HCT116 (cell line): ENCODE results near the gene ZNF318. TPM values are rescaled to one million over a fixed set of nuclear protein-coding genes. Genes with fewer than 3 reads are reported as not detected.

ENCODE experiments used
- ATAC-seq: fragments of 200-7000 bp; cut with Tn5 transposase; 2 replicates; pipeline ENCODE4 v1.9.1; 2020; ENCODE audit warnings: mild to moderate bottlenecking, moderate library complexity
- BruUV-seq: library from RNA; stranded (reverse); fragments of 400-500 nt; replicated peaks from 2 replicates; lab custom pipeline; 2021; lab: Mats Ljungman, UMichigan
- CTCF ChIA-PET: fragments of 300-600 bp; sonication (Branson Sonifier 250); formaldehyde crosslinking; loops from one replicate; lab custom pipeline; 2021; ENCODE audit warnings: antibody characterized with exemption; lab: Charles Lee
- POLR2A ChIA-PET: fragments of 300-600, 350-600 bp; sonication (Branson Sonifier 250); formaldehyde crosslinking; loops from one replicate; lab custom pipeline; 2021; ENCODE audit warnings: antibody characterized with exemption; lab: Charles Lee
- RAD21 ChIA-PET, 2 experiments: fragments of 300-600 bp; sonication (Branson Sonifier 250); formaldehyde crosslinking; loops; one replicate each; lab custom pipeline; 2023; ENCODE audit warnings: low total read pairs in 2 of 2; ENCODE audit not compliant: uncharacterized antibody in 2 of 2, unreplicated experiment in 2 of 2, low non-redundant PET in 1 of 2; lab: Charles Lee
- DNase-seq: peaks from one replicate; pipeline ENCODE4 v3.0.0-alpha.2; 2010; ENCODE audit warnings: low read depth, low spot score
- H2AFZ ChIP-seq: fragments of 200-600 bp; shearing (Covaris generic), sonication (generic); 2 replicates; pipeline ENCODE4 v1.6.1; 2017; ENCODE audit warnings: low read depth, mixed run types, mixed read lengths, antibody characterized with exemption, low read length; ENCODE audit not compliant: poor library complexity, severe bottlenecking
- H3K27ac ChIP-seq: 2 replicates; pipeline ENCODE4 v1.5.1; 2012; ENCODE audit warnings: low read depth, low read length
- H3K27me3 ChIP-seq: fragments of 200-600 bp; sonication (generic); 2 replicates; pipeline ENCODE4 v1.6.1; 2016; ENCODE audit warnings: mixed run types, low read length, mixed read lengths; ENCODE audit not compliant: insufficient read depth
- H3K36me3 ChIP-seq, 2 experiments: fragments of 200-500 bp in 1 of 2; fragments of 200-600 bp in 1 of 2; sonication (Bioruptor generic) in 1 of 2; sonication (generic) in 1 of 2; 2 replicates each; pipeline versions ENCODE4 v1.5.1 to v1.6.1; 2014 to 2016; ENCODE audit warnings: low read length in 2 of 2, inconsistent platforms in 1 of 2, mixed read lengths in 1 of 2, mixed run types in 1 of 2; ENCODE audit not compliant: insufficient read depth in 2 of 2, control insufficient read depth in 1 of 2
- H3K4me1 ChIP-seq, 2 experiments: fragments of 200-600 bp in 1 of 2; sonication (generic) in 1 of 2; 2 replicates each; pipeline versions ENCODE4 v1.5.1 to v1.6.1; 2012 to 2017; ENCODE audit warnings: low read length in 2 of 2, inconsistent platforms in 1 of 2, mild to moderate bottlenecking in 1 of 2, mixed read lengths in 1 of 2, mixed run types in 1 of 2, moderate library complexity in 1 of 2; ENCODE audit not compliant: insufficient read depth in 2 of 2, control insufficient read depth in 1 of 2
- H3K4me2 ChIP-seq: fragments of 200-600 bp; sonication (generic); 2 replicates; pipeline ENCODE4 v1.6.1; 2017; ENCODE audit warnings: mixed run types, low read length, mixed read lengths
- H3K4me3 ChIP-seq, 2 experiments: fragments of 200-600 bp in 1 of 2; sonication (generic) in 1 of 2; replicated peaks in 1 of 2; 2 replicates each; pipeline ENCODE4 v1.5.1; 2011 to 2016; ENCODE audit warnings: low read length in 2 of 2, control low read depth in 1 of 2, low read depth in 1 of 2, mild to moderate bottlenecking in 1 of 2, mixed read lengths in 1 of 2, mixed run types in 1 of 2
- H3K79me2 ChIP-seq: fragments of 200-600 bp; sonication (generic); 2 replicates; pipeline ENCODE4 v1.6.1; 2017; ENCODE audit warnings: mild to moderate bottlenecking, mixed run types, low read length, moderate library complexity, mixed read lengths; ENCODE audit not compliant: insufficient read depth
- H3K9ac ChIP-seq: fragments of 200-600 bp; sonication (generic); 2 replicates; pipeline ENCODE4 v1.6.1; 2016; ENCODE audit warnings: low read length, mixed read lengths
- H3K9me2 ChIP-seq: fragments of 200-600 bp; sonication (generic), shearing (Covaris generic); 2 replicates; pipeline ENCODE4 v1.6.1; 2017; ENCODE audit warnings: mixed run types, mild to moderate bottlenecking, moderate library complexity; ENCODE audit not compliant: insufficient read depth
- H3K9me3 ChIP-seq, 2 experiments: fragments of 200-500 bp in 1 of 2; fragments of 200-600 bp in 1 of 2; sonication (Bioruptor generic) in 1 of 2; sonication (generic) in 1 of 2; 2 replicates each; pipeline ENCODE4 v1.6.1; 2014 to 2017; ENCODE audit warnings: low read length in 2 of 2, mixed read lengths in 2 of 2, inconsistent platforms in 1 of 2, low read depth in 1 of 2, mild to moderate bottlenecking in 1 of 2, mixed run types in 1 of 2, moderate library complexity in 1 of 2; ENCODE audit not compliant: control insufficient read depth in 1 of 2, insufficient read depth in 1 of 2
- H4K20me1 ChIP-seq: fragments of 200-600 bp; sonication (generic), shearing (Covaris generic); 2 replicates; pipeline ENCODE4 v1.6.1; 2017; ENCODE audit warnings: mixed run types, mild to moderate bottlenecking, moderate library complexity; ENCODE audit not compliant: insufficient read depth
- ATF3 ChIP-seq: IDR thresholded peaks from 2 replicates; pipeline ENCODE4 v1.6.1; 2012
- CBX3 ChIP-seq: IDR thresholded peaks from 2 replicates; pipeline ENCODE4 v1.6.1; 2012; ENCODE audit warnings: low read depth
- CEBPB ChIP-seq: IDR thresholded peaks from 2 replicates; pipeline ENCODE4 v1.6.1; 2012; ENCODE audit warnings: low read depth
- ELF1 ChIP-seq: IDR thresholded peaks from 2 replicates; pipeline ENCODE4 v1.6.1; 2012; ENCODE audit warnings: low read depth, borderline replicate concordance
- EZH2 ChIP-seq: fragments of 200-600 bp; sonication (generic); IDR thresholded peaks from 2 replicates; pipeline ENCODE4 v1.6.1; 2017; ENCODE audit warnings: antibody characterized with exemption, mixed run types
- EZH2phosphoT487 ChIP-seq: fragments of 200-600 bp; IDR thresholded peaks from 2 replicates; pipeline ENCODE4 v1.6.1; 2018; ENCODE audit warnings: antibody characterized with exemption, borderline replicate concordance
- FOSL1 ChIP-seq: IDR thresholded peaks from 2 replicates; pipeline ENCODE4 v1.6.1; 2012; ENCODE audit warnings: low read depth
- JUND ChIP-seq: IDR thresholded peaks from 2 replicates; pipeline ENCODE4 v1.6.1; 2012
- POLR2AphosphoS5 ChIP-seq: IDR thresholded peaks from 2 replicates; pipeline ENCODE4 v1.6.1; 2011; ENCODE audit warnings: mild to moderate bottlenecking, low read depth, low read length, moderate library complexity
- RAD21 ChIP-seq: IDR thresholded peaks from 2 replicates; pipeline ENCODE4 v1.6.1; 2012; ENCODE audit warnings: low read depth, mild to moderate bottlenecking
- SIN3A ChIP-seq: IDR thresholded peaks from 2 replicates; pipeline ENCODE4 v1.6.1; 2012; ENCODE audit warnings: low read depth
- TCF7L2 ChIP-seq: IDR thresholded peaks from 2 replicates; pipeline ENCODE4 v1.7.0; 2011; ENCODE audit warnings: borderline replicate concordance, inconsistent platforms; ENCODE audit not compliant: insufficient read depth, insufficient read length; ENCODE audit errors: extremely low read depth
- YY1 ChIP-seq: IDR thresholded peaks from 2 replicates; pipeline ENCODE4 v1.6.1; 2011; ENCODE audit warnings: low read length, low read depth, moderate library complexity, mild to moderate bottlenecking; ENCODE audit not compliant: insufficient replicate concordance; ENCODE audit errors: extremely low read depth
- ZFX ChIP-seq: fragments of 450-650 bp; IDR thresholded peaks from 2 replicates; pipeline ENCODE4 v1.6.1; 2017
- ZNF274 ChIP-seq: fragments of 200-500 bp; sonication (Bioruptor generic); IDR thresholded peaks from 2 replicates; pipeline ENCODE4 v1.6.1; 2014; ENCODE audit warnings: mild to moderate bottlenecking, low read depth, low read length, inconsistent platforms
- intact Hi-C: fragments of 100-400 bp; cut with micrococcal nuclease; formaldehyde crosslinking; loops from 2 replicates; pipeline ENCODE4 v1.10.0; 2022
- total RNA-seq: library from RNA; stranded (reverse); gene quantifications from one replicate; pipeline ENCODE4 v1.2.1, GENCODE V29; 2021; ENCODE audit not compliant: unreplicated experiment
- TF ChIP-seq, protein P1 (sequence below): IDR thresholded peaks from 2 replicates; pipeline ENCODE4 v1.6.1; 2012; ENCODE audit warnings: low read depth
- TF ChIP-seq, protein P2 (sequence below), 3 experiments: fragments of 200-600 bp in 1 of 3; sonication (generic) in 1 of 3; IDR thresholded peaks in 2 of 3; conservative IDR thresholded peaks in 1 of 3; 2 replicates each; pipeline ENCODE4 v1.5.1; 2012 to 2017; ENCODE audit warnings: low read depth in 2 of 3, low read length in 2 of 3, antibody characterized with exemption in 1 of 3, borderline replicate concordance in 1 of 3, control low read depth in 1 of 3, mild to moderate bottlenecking in 1 of 3, mixed read lengths in 1 of 3, mixed run types in 1 of 3, moderate library complexity in 1 of 3; ENCODE audit not compliant: insufficient read depth in 1 of 3
- TF ChIP-seq, protein P3 (sequence below): IDR thresholded peaks from 2 replicates; pipeline ENCODE4 v1.6.1; 2011; ENCODE audit warnings: mild to moderate bottlenecking, low read length, moderate library complexity; ENCODE audit not compliant: insufficient replicate concordance; ENCODE audit errors: extremely low read depth
- TF ChIP-seq, protein P4 (sequence below): IDR thresholded peaks from 2 replicates; pipeline ENCODE4 v1.6.1; 2012

Gene ZNF318
- total RNA-seq, 1 experiment from 2014 or later = 15.2 TPM

GRCh38 chr6:43377710-43378229, 8.3 kb upstream of the ZNF318 start:
- Histone ChIP-seq H3K4me3 (no peak overlapping the region), H2AFZ (no peak overlapping the region), H3K79me2 (no peaks in the 10 kb centered on the region), H3K9ac (no peak overlapping the region), H3K9me2 (no peaks in the 10 kb centered on the region), H3K27ac (no peak overlapping the region), H3K4me2 (no peak overlapping the region), H3K36me3 (no peaks in the 10 kb centered on the region), H4K20me1 (no peaks in the 10 kb centered on the region), H3K4me1 (peaks cover 0 to 5% of the 10 kb centered on the region in 2 experiments; a peak in 1 of 4 replicates), H3K27me3 (no peaks in the 10 kb centered on the region), H3K9me3 (no peaks in the 10 kb centered on the region)
- ATAC-seq (no peak), DNase-seq (no peak)
- intact Hi-C loops = no loop called here
- POLR2A ChIA-PET = no interaction called here
- RAD21 ChIA-PET = no interaction called here
- CTCF ChIA-PET = no interaction called here
- TF ChIP-seq ZNF274 (no peak), FOSL1 (no peak), ELF1 (no peak), YY1 (no peak), ZFX (no peak), ATF3 (no peak), TCF7L2 (no peak), POLR2AphosphoS5 (no peak), SIN3A (no peak), JUND (no peak), CBX3 (no peak), RAD21 (no peak), EZH2 (no peak), CEBPB (no peak), EZH2phosphoT487 (no peak)
- TF ChIP-seq, protein P1, sequence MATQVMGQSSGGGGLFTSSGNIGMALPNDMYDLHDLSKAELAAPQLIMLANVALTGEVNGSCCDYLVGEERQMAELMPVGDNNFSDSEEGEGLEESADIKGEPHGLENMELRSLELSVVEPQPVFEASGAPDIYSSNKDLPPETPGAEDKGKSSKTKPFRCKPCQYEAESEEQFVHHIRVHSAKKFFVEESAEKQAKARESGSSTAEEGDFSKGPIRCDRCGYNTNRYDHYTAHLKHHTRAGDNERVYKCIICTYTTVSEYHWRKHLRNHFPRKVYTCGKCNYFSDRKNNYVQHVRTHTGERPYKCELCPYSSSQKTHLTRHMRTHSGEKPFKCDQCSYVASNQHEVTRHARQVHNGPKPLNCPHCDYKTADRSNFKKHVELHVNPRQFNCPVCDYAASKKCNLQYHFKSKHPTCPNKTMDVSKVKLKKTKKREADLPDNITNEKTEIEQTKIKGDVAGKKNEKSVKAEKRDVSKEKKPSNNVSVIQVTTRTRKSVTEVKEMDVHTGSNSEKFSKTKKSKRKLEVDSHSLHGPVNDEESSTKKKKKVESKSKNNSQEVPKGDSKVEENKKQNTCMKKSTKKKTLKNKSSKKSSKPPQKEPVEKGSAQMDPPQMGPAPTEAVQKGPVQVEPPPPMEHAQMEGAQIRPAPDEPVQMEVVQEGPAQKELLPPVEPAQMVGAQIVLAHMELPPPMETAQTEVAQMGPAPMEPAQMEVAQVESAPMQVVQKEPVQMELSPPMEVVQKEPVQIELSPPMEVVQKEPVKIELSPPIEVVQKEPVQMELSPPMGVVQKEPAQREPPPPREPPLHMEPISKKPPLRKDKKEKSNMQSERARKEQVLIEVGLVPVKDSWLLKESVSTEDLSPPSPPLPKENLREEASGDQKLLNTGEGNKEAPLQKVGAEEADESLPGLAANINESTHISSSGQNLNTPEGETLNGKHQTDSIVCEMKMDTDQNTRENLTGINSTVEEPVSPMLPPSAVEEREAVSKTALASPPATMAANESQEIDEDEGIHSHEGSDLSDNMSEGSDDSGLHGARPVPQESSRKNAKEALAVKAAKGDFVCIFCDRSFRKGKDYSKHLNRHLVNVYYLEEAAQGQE = no peak
- TF ChIP-seq, protein P2, sequence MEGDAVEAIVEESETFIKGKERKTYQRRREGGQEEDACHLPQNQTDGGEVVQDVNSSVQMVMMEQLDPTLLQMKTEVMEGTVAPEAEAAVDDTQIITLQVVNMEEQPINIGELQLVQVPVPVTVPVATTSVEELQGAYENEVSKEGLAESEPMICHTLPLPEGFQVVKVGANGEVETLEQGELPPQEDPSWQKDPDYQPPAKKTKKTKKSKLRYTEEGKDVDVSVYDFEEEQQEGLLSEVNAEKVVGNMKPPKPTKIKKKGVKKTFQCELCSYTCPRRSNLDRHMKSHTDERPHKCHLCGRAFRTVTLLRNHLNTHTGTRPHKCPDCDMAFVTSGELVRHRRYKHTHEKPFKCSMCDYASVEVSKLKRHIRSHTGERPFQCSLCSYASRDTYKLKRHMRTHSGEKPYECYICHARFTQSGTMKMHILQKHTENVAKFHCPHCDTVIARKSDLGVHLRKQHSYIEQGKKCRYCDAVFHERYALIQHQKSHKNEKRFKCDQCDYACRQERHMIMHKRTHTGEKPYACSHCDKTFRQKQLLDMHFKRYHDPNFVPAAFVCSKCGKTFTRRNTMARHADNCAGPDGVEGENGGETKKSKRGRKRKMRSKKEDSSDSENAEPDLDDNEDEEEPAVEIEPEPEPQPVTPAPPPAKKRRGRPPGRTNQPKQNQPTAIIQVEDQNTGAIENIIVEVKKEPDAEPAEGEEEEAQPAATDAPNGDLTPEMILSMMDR (IDR thresholded peaks at IDR 0.05 in 2 of 3, conservative IDR thresholded peaks at IDR 0.05 in 1 of 3; ENCODE audit: borderline replicate concordance in 1 of 3, insufficient read depth in 1 of 3, low read depth in 2 of 3, low read length in 2 of 3) = no peak
- TF ChIP-seq, protein P3, sequence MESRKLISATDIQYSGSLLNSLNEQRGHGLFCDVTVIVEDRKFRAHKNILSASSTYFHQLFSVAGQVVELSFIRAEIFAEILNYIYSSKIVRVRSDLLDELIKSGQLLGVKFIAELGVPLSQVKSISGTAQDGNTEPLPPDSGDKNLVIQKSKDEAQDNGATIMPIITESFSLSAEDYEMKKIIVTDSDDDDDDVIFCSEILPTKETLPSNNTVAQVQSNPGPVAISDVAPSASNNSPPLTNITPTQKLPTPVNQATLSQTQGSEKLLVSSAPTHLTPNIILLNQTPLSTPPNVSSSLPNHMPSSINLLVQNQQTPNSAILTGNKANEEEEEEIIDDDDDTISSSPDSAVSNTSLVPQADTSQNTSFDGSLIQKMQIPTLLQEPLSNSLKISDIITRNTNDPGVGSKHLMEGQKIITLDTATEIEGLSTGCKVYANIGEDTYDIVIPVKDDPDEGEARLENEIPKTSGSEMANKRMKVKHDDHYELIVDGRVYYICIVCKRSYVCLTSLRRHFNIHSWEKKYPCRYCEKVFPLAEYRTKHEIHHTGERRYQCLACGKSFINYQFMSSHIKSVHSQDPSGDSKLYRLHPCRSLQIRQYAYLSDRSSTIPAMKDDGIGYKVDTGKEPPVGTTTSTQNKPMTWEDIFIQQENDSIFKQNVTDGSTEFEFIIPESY = no peak
- TF ChIP-seq, protein P4, sequence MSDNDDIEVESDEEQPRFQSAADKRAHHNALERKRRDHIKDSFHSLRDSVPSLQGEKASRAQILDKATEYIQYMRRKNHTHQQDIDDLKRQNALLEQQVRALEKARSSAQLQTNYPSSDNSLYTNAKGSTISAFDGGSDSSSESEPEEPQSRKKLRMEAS = no peak
- no TSS peak for BruUV-seq
